Stimulated activated CD8-positive, alpha-beta memory T cell treated with anti-CD3 and anti-CD28 coated beads, Interleukin-4, amount 100 ng/mL, for 24 hours (primary cell): ENCODE data around the gene SLC2A13.
"Not testable (repeated sequence)": the region's sequence is repeated elsewhere in the genome, so short reads cannot be mapped to it uniquely, and the experiment has no call there.

ENCODE experiments used
- DNase-seq: peaks from one replicate; pipeline ENCODE4 v3.0.0-alpha.2; 2020; ENCODE audit warnings: low read depth

Gene SLC2A13

GRCh38 chr12:39752482-39753137 lies 353.3 kb downstream of the SLC2A13 start:
- no peak for DNase-seq

GRCh38 chr12:39746151-39746550 lies 359.7 kb downstream of the SLC2A13 start:
- DNase-seq = not testable (repeated sequence)

- DNase-seq = no peak
Observed at GRCh38 chr12:39743655-39744054, 362.2 kb downstream of the SLC2A13 start.

GRCh38 chr12:39736406-39736805 lies 369.5 kb downstream of the SLC2A13 start:
- no peak for DNase-seq

- no peak for DNase-seq
Observed at GRCh38 chr12:39723831-39724230, 382.1 kb downstream of the SLC2A13 start.

GRCh38 chr12:39722504-39722903 lies 383.4 kb downstream of the SLC2A13 start:
- DNase-seq = no peak

- no peak for DNase-seq
Observed at GRCh38 chr12:39713552-39713951, 392.3 kb downstream of the SLC2A13 start.

GRCh38 chr12:39712334-39712733 lies 393.5 kb downstream of the SLC2A13 start:
- no peak for DNase-seq
